ENCODE measurements around the gene DTNB. TPM values are rescaled to one million over a fixed set of nuclear protein-coding genes. Genes with fewer than 3 reads are reported as not detected.

Gene DTNB
- total RNA-seq, 4 donors from 2014 or later, result 3.9 to 8.7 (median 4.4) TPM

DNA sequence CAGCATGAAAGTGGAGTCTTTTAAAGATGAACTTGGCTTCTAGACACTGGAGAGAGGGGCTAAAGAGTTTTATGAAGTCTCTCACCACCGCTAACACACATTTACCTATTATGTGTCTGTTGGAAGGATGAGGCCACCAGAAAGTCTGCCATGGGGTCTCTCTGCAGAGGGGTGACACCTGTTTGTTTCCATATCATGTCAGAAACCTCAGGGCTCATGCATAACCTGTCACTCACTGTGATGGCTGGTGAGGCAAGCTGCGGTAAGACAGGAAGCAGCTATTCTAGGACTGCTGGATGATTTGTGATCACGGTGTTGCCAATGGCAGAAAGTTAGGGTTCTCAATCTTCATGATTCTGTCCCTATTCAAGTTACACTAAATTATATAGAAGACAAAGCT is 270.9 kb downstream of the DTNB start:
- no peak for ATAC-seq
- WGBS, 2 donors (ENCODE audit: low coverage in 1 of 2), result 82 to 86% methylated on average over 2 to 3 of the region's 3 CpGs
- TF ChIP-seq EP300 (IDR thresholded peaks at IDR 0.05), result no peak
- TF ChIP-seq POLR2A (IDR thresholded peaks at IDR 0.05), result no peak
- no peak for TF ChIP-seq POLR2AphosphoS5 (IDR thresholded peaks at IDR 0.05)
- TF ChIP-seq, protein P1, sequence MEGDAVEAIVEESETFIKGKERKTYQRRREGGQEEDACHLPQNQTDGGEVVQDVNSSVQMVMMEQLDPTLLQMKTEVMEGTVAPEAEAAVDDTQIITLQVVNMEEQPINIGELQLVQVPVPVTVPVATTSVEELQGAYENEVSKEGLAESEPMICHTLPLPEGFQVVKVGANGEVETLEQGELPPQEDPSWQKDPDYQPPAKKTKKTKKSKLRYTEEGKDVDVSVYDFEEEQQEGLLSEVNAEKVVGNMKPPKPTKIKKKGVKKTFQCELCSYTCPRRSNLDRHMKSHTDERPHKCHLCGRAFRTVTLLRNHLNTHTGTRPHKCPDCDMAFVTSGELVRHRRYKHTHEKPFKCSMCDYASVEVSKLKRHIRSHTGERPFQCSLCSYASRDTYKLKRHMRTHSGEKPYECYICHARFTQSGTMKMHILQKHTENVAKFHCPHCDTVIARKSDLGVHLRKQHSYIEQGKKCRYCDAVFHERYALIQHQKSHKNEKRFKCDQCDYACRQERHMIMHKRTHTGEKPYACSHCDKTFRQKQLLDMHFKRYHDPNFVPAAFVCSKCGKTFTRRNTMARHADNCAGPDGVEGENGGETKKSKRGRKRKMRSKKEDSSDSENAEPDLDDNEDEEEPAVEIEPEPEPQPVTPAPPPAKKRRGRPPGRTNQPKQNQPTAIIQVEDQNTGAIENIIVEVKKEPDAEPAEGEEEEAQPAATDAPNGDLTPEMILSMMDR (IDR thresholded peaks at IDR 0.05), result no peak
- H3K27me3 ChIP-seq, result no peaks in the 10 kb centered on the region
- no peak overlapping the region for H3K4me3 ChIP-seq
- H3K9me3 ChIP-seq, result no peaks in the 10 kb centered on the region
- H3K36me3 ChIP-seq, result no peaks in the 10 kb centered on the region
- no peaks in the 10 kb centered on the region for H3K4me1 ChIP-seq
- H3K27ac ChIP-seq, result no peak overlapping the region

DNA sequence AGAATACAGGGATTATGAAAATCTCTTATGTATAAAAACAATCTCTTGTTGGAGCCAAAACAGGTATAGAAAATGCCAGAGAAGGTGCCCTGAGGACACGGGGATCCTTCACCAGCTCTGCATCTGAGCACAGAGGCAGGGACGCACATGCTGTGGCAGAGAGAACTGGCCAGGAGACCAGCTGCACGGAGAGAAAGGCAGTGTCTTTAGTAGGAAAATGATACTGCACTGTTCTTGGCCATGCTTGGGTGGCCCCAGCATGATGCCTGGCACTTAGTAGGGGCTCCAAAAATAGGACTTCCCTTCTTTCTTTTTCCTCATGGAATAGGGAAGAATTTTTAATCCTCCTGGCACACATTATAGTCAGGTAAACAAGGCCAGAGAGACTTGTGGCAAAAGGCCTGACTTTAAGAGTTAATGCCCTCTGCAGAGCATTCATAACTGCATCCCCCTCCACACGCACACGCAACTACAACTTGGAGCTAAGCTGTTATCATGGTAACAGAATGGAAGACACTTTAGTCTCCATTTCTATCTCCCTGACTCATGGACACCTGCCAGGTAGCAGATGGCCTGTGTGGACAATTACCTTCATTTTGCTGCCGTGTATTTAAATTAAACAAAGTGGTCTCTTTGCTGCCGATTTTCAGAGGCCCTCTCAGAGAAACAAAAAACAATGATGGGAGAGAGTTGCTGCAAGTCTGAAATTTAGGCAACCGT is 271.9 kb downstream of the DTNB start:
- Histone ChIP-seq H3K27ac (no peak overlapping the region), H3K9me3 (no peaks in the 10 kb centered on the region), H3K36me3 (no peaks in the 10 kb centered on the region), H3K4me3 (no peak overlapping the region), H3K27me3 (no peaks in the 10 kb centered on the region), H3K4me1 (no peaks in the 10 kb centered on the region)
- no peak for TF ChIP-seq POLR2A (IDR thresholded peaks at IDR 0.05)
- TF ChIP-seq, protein P1 (IDR thresholded peaks at IDR 0.05), result no peak
- TF ChIP-seq POLR2AphosphoS5 (IDR thresholded peaks at IDR 0.05), result no peak
- no peak for TF ChIP-seq EP300 (IDR thresholded peaks at IDR 0.05)
- no peak for ATAC-seq
- WGBS, 2 donors (ENCODE audit: low coverage in 1 of 2), result 76 to 82% methylated on average over 5 to 8 of the region's 8 CpGs

DNA sequence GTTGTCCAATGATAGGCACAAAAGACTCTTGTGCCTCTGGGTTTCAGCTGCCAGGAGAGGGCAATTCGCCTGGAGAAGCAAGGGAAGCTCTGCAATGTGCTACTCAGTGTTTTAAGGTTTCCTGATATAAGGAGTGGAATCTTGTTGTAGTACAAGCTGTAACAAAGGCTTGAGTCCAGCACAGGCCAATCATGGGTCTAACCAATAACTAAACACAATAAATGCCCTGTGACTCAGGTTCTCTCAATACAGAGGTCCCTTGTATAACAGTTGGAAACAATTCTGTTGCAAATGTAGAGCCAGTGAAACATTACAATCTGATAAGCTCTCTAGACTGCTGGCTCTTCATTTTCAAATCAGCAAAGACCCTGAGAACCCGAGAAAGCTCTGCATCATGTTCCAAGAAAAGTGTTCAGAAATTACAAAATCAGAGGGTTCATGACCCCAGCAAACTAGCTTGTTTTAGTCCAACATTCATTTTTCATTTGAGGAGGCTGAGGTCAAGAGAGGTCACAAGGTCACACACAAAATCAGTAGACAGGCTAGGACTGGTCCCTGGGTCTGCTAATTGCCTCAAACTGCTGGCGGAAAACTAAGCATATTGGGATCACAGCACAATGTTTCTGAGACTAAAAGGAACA is 272.7 kb downstream of the DTNB start:
- Histone ChIP-seq H3K27me3 (no peaks in the 10 kb centered on the region), H3K4me1 (no peaks in the 10 kb centered on the region), H3K27ac (no peak overlapping the region), H3K4me3 (no peak overlapping the region), H3K9me3 (no peaks in the 10 kb centered on the region), H3K36me3 (no peaks in the 10 kb centered on the region)
- TF ChIP-seq EP300 (IDR thresholded peaks at IDR 0.05), result no peak
- TF ChIP-seq, protein P1 (IDR thresholded peaks at IDR 0.05), result no peak
- TF ChIP-seq POLR2AphosphoS5 (IDR thresholded peaks at IDR 0.05), result no peak
- no peak for TF ChIP-seq POLR2A (IDR thresholded peaks at IDR 0.05)
- no peak for ATAC-seq
- 67 to 83% methylated on average over 2 to 3 of the region's 3 CpGs for WGBS, 2 donors (ENCODE audit: low coverage in 1 of 2)

DNA sequence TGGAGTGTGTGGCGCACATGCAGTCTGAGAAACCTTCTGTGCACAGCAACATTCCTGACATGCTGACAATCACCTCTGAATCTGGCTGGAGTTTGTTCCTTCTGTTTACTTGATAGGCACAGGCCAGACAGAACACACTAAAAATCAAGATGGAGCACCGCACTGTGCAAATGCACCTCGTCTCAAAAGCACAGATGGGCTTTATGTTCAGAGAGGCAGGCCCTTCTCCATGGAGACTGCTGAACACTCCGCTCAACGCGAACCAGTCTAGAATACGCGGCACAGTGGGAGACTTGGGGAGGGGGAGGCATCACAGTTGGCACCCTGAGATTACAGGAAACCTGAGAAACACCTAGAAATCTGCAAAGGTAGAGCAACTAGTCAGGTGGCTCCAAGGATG is 273.2 kb downstream of the DTNB start:
- H3K9me3 ChIP-seq, result no peaks in the 10 kb centered on the region
- ATAC-seq, result no peak
- TF ChIP-seq, protein P1 (IDR thresholded peaks at IDR 0.05), result no peak
- TF ChIP-seq EP300 (IDR thresholded peaks at IDR 0.05) (no peak), POLR2AphosphoS5 (IDR thresholded peaks at IDR 0.05) (no peak), POLR2A (IDR thresholded peaks at IDR 0.05) (no peak)
- no peak overlapping the region for H3K4me3 ChIP-seq
- H3K27me3 ChIP-seq, result no peaks in the 10 kb centered on the region
- WGBS, 2 donors (ENCODE audit: low coverage in 1 of 2), result 93 to 100% methylated on average over 1 to 3 of the region's 8 CpGs
- H3K4me1 ChIP-seq, result no peaks in the 10 kb centered on the region
- H3K36me3 ChIP-seq, result no peaks in the 10 kb centered on the region
- no peak overlapping the region for H3K27ac ChIP-seq

DNA sequence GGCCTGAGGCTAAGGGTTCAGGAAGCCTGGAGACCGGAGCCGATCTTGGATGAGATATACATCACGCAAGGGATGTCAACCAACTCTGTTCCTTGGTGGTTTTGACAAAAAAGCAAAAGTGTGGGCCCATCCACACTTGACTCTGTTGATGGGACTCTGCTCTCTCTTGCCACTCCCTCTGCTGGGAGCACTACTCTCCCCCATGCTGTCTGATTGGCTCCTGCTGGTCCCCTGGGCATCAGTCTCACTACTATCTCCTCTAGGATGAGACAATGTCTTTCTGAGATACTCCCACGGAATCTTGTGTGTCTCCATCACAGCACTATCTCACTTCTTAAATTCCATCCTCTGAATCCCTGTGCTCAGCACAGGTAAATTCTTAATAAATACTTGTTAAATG is 274.8 kb downstream of the DTNB start:
- Histone ChIP-seq H3K4me1 (no peaks in the 10 kb centered on the region), H3K36me3 (no peaks in the 10 kb centered on the region), H3K9me3 (no peaks in the 10 kb centered on the region), H3K27ac (no peak overlapping the region), H3K27me3 (no peaks in the 10 kb centered on the region), H3K4me3 (no peak overlapping the region)
- 89 to 100% methylated on average over 1 to 2 of the region's 4 CpGs for WGBS, 2 donors (ENCODE audit: low coverage in 1 of 2)
- ATAC-seq, result no peak
- no peak for TF ChIP-seq POLR2A (IDR thresholded peaks at IDR 0.05)

Data from gastroesophageal sphincter (tissue), 4 donors.